ENCODE results near the gene SLC41A1.

Gene SLC41A1

GRCh38 chr1:205856433-205856832 is 43.4 kb upstream of the SLC41A1 start:
- no peaks in the 10 kb centered on the region for H3K9me3 ChIP-seq (replicated peaks; ENCODE audit: insufficient read depth, low read length)
- H3K4me3 ChIP-seq (ENCODE audit: low read length), result no peak overlapping the region
- H4K20me1 ChIP-seq (ENCODE audit: insufficient read depth, low read length), result no peaks in the 10 kb centered on the region
- 0 out of 2 replicates have a peak, but pooled peaks cover 3% of the 10 kb centered on the region for H3K4me1 ChIP-seq (ENCODE audit: low read length)
- no peak overlapping the region for H3K27ac ChIP-seq (ENCODE audit: low read length)
- no peak overlapping the region for H3K9ac ChIP-seq (ENCODE audit: low read length)
- H3K27me3 ChIP-seq (replicated peaks; ENCODE audit: insufficient read depth, low read length), result no peaks in the 10 kb centered on the region
- no peaks in the 10 kb centered on the region for H3K36me3 ChIP-seq (replicated peaks; ENCODE audit: insufficient read depth, low read length)
- no peaks in the 10 kb centered on the region for H3K79me2 ChIP-seq (ENCODE audit: low read length)
- H3K4me2 ChIP-seq (ENCODE audit: low read depth, low read length), result no peak overlapping the region
- H3F3A ChIP-seq (ENCODE audit: insufficient read depth, low read length), result no peaks in the 10 kb centered on the region
- H2AFZ ChIP-seq (ENCODE audit: low read length), result no peak overlapping the region
- H3K9me2 ChIP-seq (replicated peaks; ENCODE audit: insufficient read depth, low read length), result no peaks in the 10 kb centered on the region
- TF ChIP-seq EZH2 (optimal IDR thresholded peaks at IDR 0.05; ENCODE audit: low read depth, low read length), result no peak
- TF ChIP-seq, protein P1, sequence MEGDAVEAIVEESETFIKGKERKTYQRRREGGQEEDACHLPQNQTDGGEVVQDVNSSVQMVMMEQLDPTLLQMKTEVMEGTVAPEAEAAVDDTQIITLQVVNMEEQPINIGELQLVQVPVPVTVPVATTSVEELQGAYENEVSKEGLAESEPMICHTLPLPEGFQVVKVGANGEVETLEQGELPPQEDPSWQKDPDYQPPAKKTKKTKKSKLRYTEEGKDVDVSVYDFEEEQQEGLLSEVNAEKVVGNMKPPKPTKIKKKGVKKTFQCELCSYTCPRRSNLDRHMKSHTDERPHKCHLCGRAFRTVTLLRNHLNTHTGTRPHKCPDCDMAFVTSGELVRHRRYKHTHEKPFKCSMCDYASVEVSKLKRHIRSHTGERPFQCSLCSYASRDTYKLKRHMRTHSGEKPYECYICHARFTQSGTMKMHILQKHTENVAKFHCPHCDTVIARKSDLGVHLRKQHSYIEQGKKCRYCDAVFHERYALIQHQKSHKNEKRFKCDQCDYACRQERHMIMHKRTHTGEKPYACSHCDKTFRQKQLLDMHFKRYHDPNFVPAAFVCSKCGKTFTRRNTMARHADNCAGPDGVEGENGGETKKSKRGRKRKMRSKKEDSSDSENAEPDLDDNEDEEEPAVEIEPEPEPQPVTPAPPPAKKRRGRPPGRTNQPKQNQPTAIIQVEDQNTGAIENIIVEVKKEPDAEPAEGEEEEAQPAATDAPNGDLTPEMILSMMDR (IDR thresholded peaks at IDR 0.05; ENCODE audit: low read length), result no peak
- TF ChIP-seq EZH2phosphoT487 (IDR thresholded peaks at IDR 0.05; ENCODE audit: low read length), result no peak
- DNase-seq, result no peak

DNA sequence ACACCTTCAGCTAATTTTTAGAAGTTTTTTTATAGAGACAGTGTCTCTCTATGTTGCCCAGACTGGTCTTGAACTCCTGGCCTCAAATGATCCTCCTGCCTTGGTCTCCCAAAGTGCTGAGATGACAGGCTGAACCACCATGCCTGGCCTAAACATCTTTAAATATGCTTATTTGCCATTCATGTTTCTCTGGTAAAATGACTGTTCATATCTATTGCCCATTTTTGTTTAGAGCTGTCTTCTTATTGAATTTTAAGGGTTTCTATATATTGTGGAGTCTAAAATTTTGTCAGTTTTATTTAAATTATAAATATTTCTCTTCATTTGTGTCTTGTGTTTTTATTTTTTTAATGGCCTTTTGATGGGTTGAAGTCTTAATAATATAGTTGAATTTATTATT is 40.0 kb upstream of the SLC41A1 start:
- Histone ChIP-seq H2AFZ (ENCODE audit: low read length) (no peak overlapping the region), H3K27ac (ENCODE audit: low read length) (no peak overlapping the region), H3K79me2 (ENCODE audit: low read length) (no peaks in the 10 kb centered on the region), H3K27me3 (replicated peaks; ENCODE audit: insufficient read depth, low read length) (no peaks in the 10 kb centered on the region), H3K9ac (ENCODE audit: low read length) (no peak overlapping the region), H3K9me3 (replicated peaks; ENCODE audit: insufficient read depth, low read length) (no peaks in the 10 kb centered on the region), H3F3A (ENCODE audit: insufficient read depth, low read length) (peaks cover 8% of the 10 kb centered on the region; the same call in 1 of the 2 replicates), H3K4me1 (ENCODE audit: low read length) (peaks cover 15% of the 10 kb centered on the region; the same call in 1 of the 2 replicates), H3K4me3 (ENCODE audit: low read length) (no peak overlapping the region), H3K9me2 (replicated peaks; ENCODE audit: insufficient read depth, low read length) (no peaks in the 10 kb centered on the region), H3K36me3 (replicated peaks; ENCODE audit: insufficient read depth, low read length) (no peaks in the 10 kb centered on the region), H3K4me2 (ENCODE audit: low read depth, low read length) (no peak overlapping the region), H4K20me1 (ENCODE audit: insufficient read depth, low read length) (no peaks in the 10 kb centered on the region)
- no peak for DNase-seq
- TF ChIP-seq, protein P1 (IDR thresholded peaks at IDR 0.05; ENCODE audit: low read length), result no peak
- no peak for TF ChIP-seq EZH2phosphoT487 (IDR thresholded peaks at IDR 0.05; ENCODE audit: low read length)
- no peak for TF ChIP-seq EZH2 (optimal IDR thresholded peaks at IDR 0.05; ENCODE audit: low read depth, low read length)

DNA sequence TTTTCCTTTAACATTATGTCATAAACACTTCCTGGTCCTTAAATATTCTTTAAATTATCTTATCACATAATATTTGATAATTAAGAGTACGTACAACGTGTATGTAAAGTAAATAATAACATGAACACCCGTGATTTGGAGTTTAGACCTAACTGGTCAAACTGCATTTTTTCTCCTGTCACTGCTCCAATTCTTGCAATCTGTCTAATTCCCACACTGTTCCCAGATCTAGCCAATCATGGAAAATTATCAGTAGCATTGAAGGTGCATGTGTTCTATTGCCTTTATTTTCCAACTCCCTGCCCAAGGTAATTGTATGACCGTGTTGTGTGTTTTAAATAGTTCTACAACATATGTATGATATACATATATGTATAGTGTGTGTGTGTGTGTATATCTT is 39.0 kb upstream of the SLC41A1 start:
- peaks cover 15% of the 10 kb centered on the region; the same call in 1 of the 2 replicates for H3K4me1 ChIP-seq (ENCODE audit: low read length)
- no peak for DNase-seq
- no peak overlapping the region for H3K4me3 ChIP-seq (ENCODE audit: low read length)
- TF ChIP-seq EZH2phosphoT487 (IDR thresholded peaks at IDR 0.05; ENCODE audit: low read length), result no peak
- TF ChIP-seq, protein P1 (IDR thresholded peaks at IDR 0.05; ENCODE audit: low read length), result no peak
- TF ChIP-seq EZH2 (optimal IDR thresholded peaks at IDR 0.05; ENCODE audit: low read depth, low read length), result no peak
- H2AFZ ChIP-seq (ENCODE audit: low read length), result no peak overlapping the region
- no peaks in the 10 kb centered on the region for H3K79me2 ChIP-seq (ENCODE audit: low read length)
- H3K9ac ChIP-seq (ENCODE audit: low read length), result no peak overlapping the region
- no peak overlapping the region for H3K27ac ChIP-seq (ENCODE audit: low read length)
- H4K20me1 ChIP-seq (ENCODE audit: insufficient read depth, low read length), result no peaks in the 10 kb centered on the region
- H3K4me2 ChIP-seq (ENCODE audit: low read depth, low read length), result no peak overlapping the region
- peaks cover 8% of the 10 kb centered on the region; the same call in 1 of the 2 replicates for H3F3A ChIP-seq (ENCODE audit: insufficient read depth, low read length)
- H3K9me2 ChIP-seq (replicated peaks; ENCODE audit: insufficient read depth, low read length), result no peaks in the 10 kb centered on the region
- no peaks in the 10 kb centered on the region for H3K36me3 ChIP-seq (replicated peaks; ENCODE audit: insufficient read depth, low read length)
- H3K9me3 ChIP-seq (replicated peaks; ENCODE audit: insufficient read depth, low read length), result no peaks in the 10 kb centered on the region
- H3K27me3 ChIP-seq (replicated peaks; ENCODE audit: insufficient read depth, low read length), result no peaks in the 10 kb centered on the region
